NCI-H1930 (cell line): ENCODE results near the gene CDC14A.
A peak's percentile ranks its signal among the peaks of the same experiment; 100 is the strongest.

Experiments
- DNase-seq, 2 experiments: peaks; one replicate each; lab custom pipeline; 2025; lab: John Stamatoyannopoulos, UW

Gene CDC14A

DNA sequence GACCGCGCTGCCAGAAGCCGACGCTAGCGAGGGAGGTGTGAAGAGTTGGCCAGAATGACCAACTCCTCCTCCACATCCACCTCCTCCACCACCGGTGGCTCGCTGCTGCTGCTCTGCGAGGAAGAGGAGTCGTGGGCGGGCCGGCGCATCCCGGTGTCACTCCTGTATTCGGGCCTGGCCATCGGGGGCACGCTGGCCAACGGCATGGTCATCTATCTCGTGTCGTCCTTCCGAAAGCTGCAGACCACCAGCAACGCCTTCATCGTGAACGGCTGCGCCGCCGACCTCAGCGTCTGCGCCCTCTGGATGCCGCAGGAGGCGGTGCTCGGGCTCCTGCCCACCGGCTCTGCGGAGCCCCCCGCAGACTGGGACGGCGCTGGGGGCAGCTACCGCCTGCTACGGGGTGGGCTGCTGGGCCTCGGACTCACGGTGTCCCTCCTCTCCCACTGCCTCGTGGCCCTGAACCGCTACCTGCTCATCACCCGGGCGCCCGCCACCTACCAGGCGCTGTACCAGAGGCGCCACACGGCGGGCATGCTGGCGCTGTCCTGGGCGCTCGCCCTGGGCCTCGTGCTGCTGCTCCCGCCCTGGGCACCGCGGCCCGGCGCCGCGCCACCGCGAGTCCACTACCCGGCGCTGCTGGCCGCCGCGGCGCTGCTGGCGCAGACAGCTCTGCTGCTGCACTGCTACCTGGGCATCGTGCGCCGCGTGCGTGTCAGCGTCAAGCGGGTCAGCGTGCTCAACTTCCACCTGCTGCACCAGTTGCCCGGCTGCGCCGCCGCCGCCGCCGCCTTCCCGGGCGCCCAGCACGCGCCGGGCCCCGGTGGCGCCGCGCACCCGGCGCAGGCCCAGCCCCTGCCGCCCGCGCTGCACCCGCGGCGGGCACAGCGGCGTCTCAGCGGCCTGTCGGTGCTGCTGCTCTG is 186.9 kb downstream of the CDC14A start:
- DNase-seq: peak; percentile 26 to 45

DNA sequence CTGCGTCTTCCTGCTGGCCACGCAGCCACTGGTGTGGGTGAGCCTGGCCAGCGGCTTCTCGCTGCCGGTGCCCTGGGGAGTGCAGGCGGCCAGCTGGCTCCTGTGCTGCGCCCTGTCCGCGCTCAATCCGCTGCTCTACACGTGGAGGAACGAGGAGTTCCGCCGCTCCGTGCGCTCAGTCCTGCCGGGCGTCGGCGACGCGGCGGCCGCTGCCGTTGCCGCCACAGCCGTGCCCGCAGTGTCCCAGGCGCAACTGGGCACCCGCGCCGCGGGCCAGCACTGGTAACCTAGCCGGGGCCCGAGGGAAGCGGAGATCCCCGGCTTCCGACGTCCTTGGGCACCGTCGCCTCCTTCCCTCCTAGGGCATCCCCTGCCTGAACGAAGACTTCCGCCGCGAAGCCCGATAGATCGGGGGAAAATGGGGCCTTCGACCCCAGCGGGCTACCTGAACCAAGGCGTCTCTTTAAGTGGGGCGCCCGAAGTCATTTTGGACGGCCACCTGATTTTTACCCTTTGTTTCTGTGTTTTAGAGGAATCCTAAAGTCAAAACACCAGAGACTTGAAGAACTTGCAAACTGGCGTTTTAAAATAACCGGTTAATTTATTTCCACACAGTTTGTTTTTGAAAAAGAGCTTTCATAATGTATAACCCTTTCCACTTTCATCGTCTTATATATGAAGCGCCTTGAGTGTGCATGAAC is 187.7 kb downstream of the CDC14A start:
- DNase-seq: peak in 1 of 2 experiments; percentile 2

DNA sequence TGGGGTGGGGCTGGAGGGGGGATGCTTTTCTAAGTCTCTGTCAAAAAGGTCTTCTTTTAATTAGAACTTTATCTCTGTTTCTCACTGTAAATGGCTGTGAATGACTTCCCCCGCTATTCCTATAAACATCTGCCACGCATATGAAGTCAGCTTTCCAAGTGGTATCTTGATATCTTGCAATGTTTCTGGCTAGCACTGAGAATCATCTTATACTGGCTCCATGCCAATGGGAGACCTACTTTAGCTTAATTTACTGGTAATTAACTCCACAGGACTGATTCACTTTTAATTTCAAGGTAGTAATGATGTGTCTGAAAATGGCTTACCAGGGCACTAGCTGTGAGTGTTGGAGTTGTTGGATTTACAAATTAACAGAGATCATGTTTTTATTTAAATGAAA is 190.0 kb downstream of the CDC14A start:
- no peak for DNase-seq

DNA sequence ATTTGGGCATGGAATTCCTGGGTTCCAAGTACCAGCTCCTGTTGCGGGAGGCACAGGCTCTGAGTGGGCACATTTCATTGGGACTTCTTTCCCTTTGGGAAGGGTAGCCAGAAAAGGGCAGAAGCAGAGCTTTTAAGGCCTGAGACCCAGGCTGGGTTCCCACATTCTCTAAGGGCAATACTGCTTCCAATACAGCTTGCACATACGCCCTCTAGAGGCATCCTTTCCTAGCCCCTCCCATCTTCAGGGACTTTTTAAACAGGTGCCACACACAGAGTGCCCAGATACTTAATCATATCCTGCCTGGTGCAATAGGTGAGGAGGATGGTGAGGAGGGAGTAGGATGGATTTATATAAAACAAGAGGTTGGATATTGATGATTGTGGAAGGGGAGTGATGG is 191.3 kb downstream of the CDC14A start:
- peak in 1 of 2 experiments; percentile 12 for DNase-seq

DNA sequence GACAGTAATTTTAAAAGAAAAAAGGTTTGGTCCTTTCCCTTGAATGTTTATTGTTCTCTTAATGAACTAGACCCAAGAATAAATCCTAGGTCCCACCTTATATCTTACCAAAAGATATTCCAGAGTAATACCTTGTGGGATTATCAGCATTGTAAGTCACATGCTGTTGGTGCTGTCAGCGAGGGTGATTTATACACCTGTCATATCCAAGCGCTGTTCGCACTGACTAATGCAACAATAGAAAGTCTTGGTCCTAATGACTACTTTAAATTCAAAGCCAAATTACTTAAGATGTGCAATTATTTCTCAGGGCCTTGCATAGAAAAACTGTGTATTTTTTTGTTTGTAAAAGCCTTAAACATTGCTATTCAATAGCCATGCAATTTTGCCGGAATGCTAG is 192.5 kb downstream of the CDC14A start:
- no peak for DNase-seq

DNA sequence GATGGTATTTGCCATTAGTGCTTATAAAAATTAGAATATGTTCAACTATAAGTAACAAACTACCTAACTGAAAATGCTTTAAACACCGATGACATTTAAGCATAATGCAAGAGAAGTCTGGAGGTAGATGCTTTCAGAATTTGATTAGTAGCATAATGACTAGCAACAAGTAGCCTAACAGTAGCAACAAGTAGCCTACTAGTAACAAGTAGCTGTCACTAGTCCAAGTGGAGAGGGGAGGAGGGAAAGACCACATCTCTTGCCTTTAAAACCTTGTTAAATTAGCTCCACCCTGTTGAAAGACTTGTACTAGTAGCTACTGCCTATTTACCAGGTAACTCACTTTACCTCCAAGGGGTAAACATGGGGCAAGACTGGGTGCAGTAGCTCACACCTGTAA is 193.5 kb downstream of the CDC14A start:
- DNase-seq: no peak

DNA sequence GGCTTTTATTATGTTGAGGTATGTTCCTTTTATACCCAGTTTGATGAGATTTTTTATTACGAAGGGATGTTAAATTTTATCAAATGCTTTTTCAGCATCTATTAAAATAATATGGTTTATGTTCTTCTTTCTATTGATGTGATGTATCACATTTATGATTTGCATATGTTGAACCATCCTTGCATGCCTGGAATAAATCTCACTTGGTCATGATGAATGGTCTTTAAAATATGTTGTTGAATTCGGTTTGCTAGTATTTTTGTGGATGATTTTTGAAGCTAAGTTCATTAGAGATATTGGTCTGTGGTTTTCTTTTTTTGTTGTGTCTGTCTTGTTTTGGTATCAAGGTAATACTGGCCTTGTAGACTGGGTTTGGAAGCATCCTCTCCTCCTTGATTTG is 199.7 kb downstream of the CDC14A start:
- no peak for DNase-seq

DNA sequence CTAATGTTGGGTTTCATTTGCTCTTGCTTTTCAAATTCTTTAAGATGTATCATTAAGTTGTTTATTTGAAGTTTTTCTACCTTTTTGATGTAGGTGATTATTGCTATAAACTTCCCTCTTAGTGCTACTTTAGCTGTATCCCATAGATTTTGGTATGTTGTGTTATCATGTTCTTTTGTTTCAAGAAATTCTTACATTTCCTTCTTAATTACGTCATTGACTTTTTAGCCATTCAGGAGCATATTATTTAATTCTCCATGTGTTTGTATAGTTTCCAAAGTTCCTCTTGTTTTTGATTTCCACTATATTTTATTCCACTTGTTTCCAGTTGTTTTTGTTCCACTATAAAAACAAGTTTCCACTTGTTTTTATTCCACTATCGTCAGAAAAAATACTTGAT is 200.6 kb downstream of the CDC14A start:
- no peak for DNase-seq

DNA sequence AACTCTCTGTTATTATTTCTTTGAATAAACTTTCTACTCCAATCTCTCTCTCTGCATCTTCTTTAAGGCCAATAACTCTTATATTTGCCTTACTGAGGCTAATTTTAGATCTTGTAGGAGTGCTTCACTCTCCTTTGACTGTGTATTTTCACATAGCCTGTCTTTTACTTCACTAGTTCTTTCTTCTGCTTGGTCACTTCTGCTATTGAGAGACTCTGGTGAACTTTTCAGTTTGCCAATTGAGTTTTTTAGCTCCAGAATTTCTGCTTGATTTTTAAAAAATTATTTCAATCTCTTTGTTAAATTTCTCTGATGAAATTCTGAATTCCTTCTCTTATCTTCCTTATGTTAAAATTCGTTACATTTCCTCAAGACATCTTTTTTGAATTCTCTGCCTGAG is 203.9 kb downstream of the CDC14A start:
- DNase-seq: no peak

DNA sequence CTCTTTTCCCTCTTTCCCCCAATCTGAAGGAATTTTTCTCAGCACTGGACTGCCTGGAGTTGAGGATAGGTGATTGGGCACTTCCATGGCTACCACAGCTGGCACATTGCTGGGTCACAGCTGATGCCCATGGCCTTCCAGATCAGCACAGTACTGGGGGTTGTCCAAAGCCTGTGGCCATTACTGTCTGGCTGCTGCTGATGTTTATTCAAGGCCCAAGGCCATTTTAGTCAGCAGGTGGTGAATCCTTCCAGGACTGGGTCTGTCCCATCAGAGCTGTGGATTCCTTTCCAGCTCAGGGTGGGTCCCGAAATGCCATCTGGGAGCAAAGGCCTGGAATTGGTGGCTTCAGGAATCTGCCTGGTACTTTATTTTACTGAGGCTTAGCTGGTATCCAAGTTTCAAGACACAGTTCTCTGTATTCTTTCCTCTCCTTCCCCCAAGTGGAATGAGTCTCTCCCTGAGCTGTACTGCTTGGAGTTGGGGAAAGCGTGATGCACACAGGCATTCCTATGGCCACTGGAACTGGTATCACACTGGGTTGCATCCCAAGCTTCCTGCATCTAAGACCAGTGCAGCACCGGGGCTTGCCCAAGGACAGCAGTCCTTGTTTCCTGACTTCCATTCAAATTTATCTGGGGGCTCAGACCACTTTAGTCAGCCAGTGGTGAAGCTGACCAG is 204.8 kb downstream of the CDC14A start:
- no peak for DNase-seq

DNA sequence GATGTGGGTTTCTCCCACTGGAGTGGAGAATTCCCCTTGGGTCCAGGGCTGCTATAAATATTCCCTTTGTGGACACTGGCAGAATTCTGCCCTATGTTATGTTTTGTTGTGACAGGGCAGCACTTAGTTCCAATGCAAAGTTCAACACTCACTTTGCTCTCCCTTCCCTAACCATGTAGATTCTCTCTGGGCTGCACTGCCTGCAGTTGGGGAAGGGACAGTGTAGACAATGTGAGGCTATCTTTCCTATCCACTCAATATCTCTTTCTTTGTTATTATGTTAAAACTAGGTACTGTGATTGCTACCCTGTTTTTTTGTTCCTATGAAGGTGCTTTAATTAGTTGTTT is 205.3 kb downstream of the CDC14A start:
- DNase-seq: no peak

DNA sequence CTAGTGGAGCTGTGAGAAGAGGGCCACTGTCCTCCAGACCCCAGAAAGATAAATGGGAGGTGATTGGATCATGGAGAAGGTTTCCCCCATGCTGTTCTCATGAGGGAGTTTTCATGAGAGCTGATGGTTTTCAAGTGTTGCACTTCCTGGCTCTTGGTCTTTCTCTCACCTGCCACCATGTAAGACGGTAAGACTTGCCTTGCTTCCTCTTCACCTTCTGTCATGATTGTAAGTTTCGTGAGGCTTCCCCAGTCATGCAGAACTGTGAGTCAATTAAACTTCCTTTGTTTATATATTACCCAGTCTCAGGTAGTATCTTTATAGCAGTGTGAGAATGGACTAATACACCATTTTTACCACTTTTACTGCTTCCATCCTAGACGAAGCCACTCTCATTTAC is 213.2 kb downstream of the CDC14A start:
- DNase-seq: no peak

DNA sequence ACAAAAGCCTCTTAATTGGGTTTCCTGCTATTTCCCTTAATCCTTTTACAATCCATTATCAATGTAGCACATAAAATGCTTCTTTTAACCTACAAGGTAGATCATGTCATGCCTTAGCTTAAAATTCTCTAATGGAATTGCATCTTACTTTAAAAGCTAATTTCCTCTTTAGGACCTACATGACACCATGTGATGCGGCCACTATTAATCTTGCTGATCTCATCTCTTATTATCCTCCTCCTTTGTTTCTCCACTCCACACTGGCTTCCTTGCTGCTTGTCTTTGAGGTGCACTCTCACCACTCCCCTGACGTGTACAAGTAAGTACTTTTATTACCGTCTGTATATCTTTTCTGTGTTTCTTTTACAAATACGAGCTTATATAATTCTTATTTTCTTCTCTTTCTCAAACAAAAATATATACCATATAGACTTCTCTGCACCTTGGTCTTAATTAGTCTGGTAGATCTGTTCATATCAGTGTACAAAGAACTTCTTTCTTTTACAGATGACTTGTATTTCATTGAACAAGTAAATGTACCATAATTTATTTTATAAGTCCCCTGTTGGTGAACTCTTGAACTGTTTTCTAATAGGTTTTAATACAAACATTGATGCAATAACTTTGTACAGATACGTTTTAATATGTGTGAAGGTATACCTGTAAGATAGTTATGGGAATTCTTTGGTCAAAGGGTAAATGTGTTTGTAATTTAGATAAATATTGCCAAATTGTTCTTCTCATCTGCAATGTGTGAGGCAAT is 213.8 kb downstream of the CDC14A start:
- no peak for DNase-seq

DNA sequence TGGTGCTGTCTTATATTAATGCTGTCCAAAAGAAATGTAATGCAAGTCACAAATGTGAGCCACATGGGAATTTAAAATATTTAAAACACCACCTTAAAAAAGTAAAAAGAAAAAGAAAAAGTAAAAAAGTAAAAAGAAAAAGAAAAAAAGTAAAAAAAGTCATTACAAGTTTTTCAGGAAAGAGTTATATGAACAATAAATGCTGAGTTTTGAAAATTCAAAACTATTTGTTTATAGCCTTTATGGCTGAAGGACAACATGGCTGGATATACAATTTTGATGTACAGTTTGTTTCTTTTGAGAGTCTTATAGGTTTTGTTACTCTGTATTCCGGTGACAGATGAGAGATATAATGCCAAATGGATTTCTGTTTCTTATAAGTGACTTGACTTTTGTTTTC is 214.8 kb downstream of the CDC14A start:
- DNase-seq: no peak
